Hematopoietic multipotent progenitor cell (in vitro differentiated cells): ENCODE measurements around the gene JMJD6. TPM values are rescaled to one million over a fixed set of nuclear protein-coding genes. Genes with fewer than 3 reads are reported as not detected.
"Not testable (repeated sequence)": the region's sequence is repeated elsewhere in the genome, so short reads cannot be mapped to it uniquely, and the experiment has no call there.

Experiments
- DNase-seq, 3 donors: peaks; one replicate each; pipeline ENCODE4 v3.0.0-alpha.2; 2011 to 2015; ENCODE audit warnings: low read depth in 2 of 3, low spot score in 2 of 3
- total RNA-seq: library from RNA; depleted of rRNA; stranded (reverse); fragments of >200 nt; gene quantifications from one replicate; pipeline ENCODE4 v1.2.3, GENCODE V29; 2012

JMJD6 gene
- total RNA-seq, 1 donor = 16.7 TPM

- no peak for DNase-seq
These were observed 25.6 kb downstream of the JMJD6 start for GRCh38 chr17:76700617-76701470.

GRCh38 chr17:76700270-76700616 lies 26.2 kb downstream of the JMJD6 start:
- DNase-seq = no peak

GRCh38 chr17:76698466-76698977 lies 27.9 kb downstream of the JMJD6 start:
- DNase-seq = not testable (repeated sequence)

- no peak for DNase-seq
These were observed 28.5 kb downstream of the JMJD6 start for GRCh38 chr17:76697702-76698465.

GRCh38 chr17:76696763-76697701 lies 29.4 kb downstream of the JMJD6 start:
- DNase-seq = no peak

- DNase-seq = no peak
These were observed 31.2 kb downstream of the JMJD6 start for GRCh38 chr17:76695059-76695831.

GRCh38 chr17:76691379-76692191 lies 34.8 kb downstream of the JMJD6 start:
- DNase-seq = no peak

GRCh38 chr17:76690596-76691280 lies 35.7 kb downstream of the JMJD6 start:
- DNase-seq = no peak

GRCh38 chr17:76689859-76690258 lies 36.5 kb downstream of the JMJD6 start:
- no peak for DNase-seq

- no peak for DNase-seq
These were observed 38.2 kb downstream of the JMJD6 start for GRCh38 chr17:76688165-76688622.

GRCh38 chr17:76687298-76688164 lies 38.9 kb downstream of the JMJD6 start:
- DNase-seq = no peak

GRCh38 chr17:76686538-76687297 lies 39.7 kb downstream of the JMJD6 start:
- DNase-seq = no peak

GRCh38 chr17:76685846-76686245 lies 40.6 kb downstream of the JMJD6 start:
- DNase-seq = no peak

- no peak for DNase-seq
These were observed 41.0 kb downstream of the JMJD6 start for GRCh38 chr17:76685366-76685765.

GRCh38 chr17:76684756-76685155 lies 41.6 kb downstream of the JMJD6 start:
- no peak for DNase-seq

- no peak for DNase-seq
These were observed 42.3 kb downstream of the JMJD6 start for GRCh38 chr17:76683921-76684745.
